SU-DHL-6 (cell line): ENCODE results near the gene KDM5C.

ENCODE experiments used
- H2AFZ ChIP-seq: fragments of 200-600 bp; sonication (generic); 2 replicates; pipeline ENCODE4 v1.6.1; 2014; ENCODE audit warnings: low read depth, mild to moderate bottlenecking, moderate library complexity, mixed read lengths, antibody characterized with exemption, low read length; ENCODE audit not compliant: severe bottlenecking
- H3F3A ChIP-seq: fragments of 200-600 bp; shearing (Covaris generic); 2 replicates; pipeline ENCODE4 v1.6.0; 2016; ENCODE audit warnings: antibody characterized with exemption, mild to moderate bottlenecking; ENCODE audit not compliant: insufficient read depth
- H3K27ac ChIP-seq: fragments of 200-600 bp; sonication (generic); 2 replicates; pipeline ENCODE4 v1.5.1; 2016; ENCODE audit warnings: low read depth, mild to moderate bottlenecking, low read length, moderate library complexity, mixed read lengths
- H3K27me3 ChIP-seq: fragments of 200-600 bp; sonication (generic), shearing (Covaris generic); 2 replicates; pipeline ENCODE4 v1.6.0; 2014; ENCODE audit warnings: mild to moderate bottlenecking, low read length
- H3K36me3 ChIP-seq: fragments of 200-600 bp; sonication (generic); 2 replicates; pipeline ENCODE4 v1.6.1; 2014; ENCODE audit warnings: mild to moderate bottlenecking, low read length, mixed read lengths
- H3K4me2 ChIP-seq: fragments of 300-600, 200-600 bp; shearing (Covaris generic), sonication (generic); 2 replicates; pipeline ENCODE4 v1.6.0; 2014; ENCODE audit warnings: low read length, low read depth, mild to moderate bottlenecking; ENCODE audit not compliant: poor library complexity, severe bottlenecking
- H3K4me3 ChIP-seq: fragments of 200-600 bp; sonication (generic); 2 replicates; pipeline ENCODE4 v1.5.1; 2014; ENCODE audit warnings: antibody characterized with exemption, low read length, mild to moderate bottlenecking, mixed read lengths; ENCODE audit not compliant: insufficient read depth, poor library complexity, severe bottlenecking
- H3K79me2 ChIP-seq: fragments of 200-600 bp; sonication (generic); 2 replicates; pipeline ENCODE4 v1.6.1; 2014; ENCODE audit warnings: mild to moderate bottlenecking, low read length, moderate library complexity; ENCODE audit not compliant: insufficient read depth
- H3K9ac ChIP-seq: fragments of 200-600 bp; sonication (generic); 2 replicates; pipeline ENCODE4 v1.7.0; 2014; ENCODE audit warnings: mild to moderate bottlenecking, low read length
- H3K9me2 ChIP-seq: fragments of 200-600 bp; sonication (generic); replicated peaks from 2 replicates; pipeline ENCODE4 v1.6.1; 2014; ENCODE audit warnings: low read length; ENCODE audit not compliant: insufficient read depth
- H3K9me3 ChIP-seq: fragments of 200-600 bp; sonication (generic); 2 replicates; pipeline ENCODE4 v1.6.1; 2014; ENCODE audit warnings: low read length, mixed read lengths; ENCODE audit not compliant: insufficient read depth
- H4K20me1 ChIP-seq: fragments of 200-600 bp; sonication (generic); 2 replicates; pipeline ENCODE4 v1.6.1; 2014; ENCODE audit warnings: low read depth, mild to moderate bottlenecking, antibody characterized with exemption, low read length, moderate library complexity, mixed read lengths
- EZH2phosphoT487 ChIP-seq: fragments of 200-600 bp; sonication (generic), shearing (Covaris generic); conservative IDR thresholded peaks from 2 replicates; pipeline ENCODE4 v1.6.1; 2018; ENCODE audit warnings: mild to moderate bottlenecking, antibody characterized with exemption, low read length, moderate library complexity, mixed read lengths
- TF ChIP-seq, protein P1 (sequence below): fragments of 200-600 bp; sonication (generic); IDR thresholded peaks from one replicate; pipeline ENCODE4 v1.5.1; 2017; ENCODE audit warnings: antibody characterized with exemption, mild to moderate bottlenecking, low read length, moderate library complexity; ENCODE audit not compliant: insufficient read depth, poor library complexity, severe bottlenecking

KDM5C gene

DNA sequence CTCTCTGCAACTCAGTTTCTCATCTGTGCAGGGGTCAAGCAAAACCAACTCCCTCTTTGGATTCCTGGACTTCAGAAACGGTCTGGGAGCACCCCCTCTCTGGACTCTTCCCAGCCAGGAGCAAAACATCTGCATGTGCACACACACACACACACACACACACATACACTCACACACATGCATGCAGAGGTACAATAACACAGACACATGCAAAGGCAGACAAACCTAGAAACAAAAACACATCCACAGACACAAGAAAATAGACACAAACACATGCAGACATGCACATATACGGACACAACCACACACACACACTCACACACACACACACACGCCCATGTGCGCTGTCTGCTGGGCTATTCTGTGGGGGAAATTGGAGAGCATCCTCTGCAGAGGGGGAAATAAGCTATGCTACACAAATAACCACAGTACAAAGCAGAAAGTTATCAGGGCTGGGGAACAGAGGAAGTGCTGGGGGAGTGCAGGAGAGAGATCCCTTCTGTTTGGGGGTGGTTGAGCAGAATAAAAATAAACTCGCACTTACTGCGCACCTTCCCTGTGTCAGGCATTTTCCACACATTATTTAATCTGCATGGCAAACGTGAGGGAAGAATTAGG is 36.5 kb upstream of the KDM5C start:
- Histone ChIP-seq H3K9me2 (no peaks in the 10 kb centered on the region), H3K4me3 (no peak overlapping the region), H3K27ac (no peak overlapping the region), H3F3A (no peaks in the 10 kb centered on the region), H4K20me1 (no peaks in the 10 kb centered on the region), H3K79me2 (no peaks in the 10 kb centered on the region), H3K9me3 (no peaks in the 10 kb centered on the region), H3K4me2 (no peak overlapping the region), H3K27me3 (no peaks in the 10 kb centered on the region), H3K36me3 (no peaks in the 10 kb centered on the region), H2AFZ (no peak overlapping the region), H3K9ac (no peak overlapping the region)
- TF ChIP-seq, protein P1, sequence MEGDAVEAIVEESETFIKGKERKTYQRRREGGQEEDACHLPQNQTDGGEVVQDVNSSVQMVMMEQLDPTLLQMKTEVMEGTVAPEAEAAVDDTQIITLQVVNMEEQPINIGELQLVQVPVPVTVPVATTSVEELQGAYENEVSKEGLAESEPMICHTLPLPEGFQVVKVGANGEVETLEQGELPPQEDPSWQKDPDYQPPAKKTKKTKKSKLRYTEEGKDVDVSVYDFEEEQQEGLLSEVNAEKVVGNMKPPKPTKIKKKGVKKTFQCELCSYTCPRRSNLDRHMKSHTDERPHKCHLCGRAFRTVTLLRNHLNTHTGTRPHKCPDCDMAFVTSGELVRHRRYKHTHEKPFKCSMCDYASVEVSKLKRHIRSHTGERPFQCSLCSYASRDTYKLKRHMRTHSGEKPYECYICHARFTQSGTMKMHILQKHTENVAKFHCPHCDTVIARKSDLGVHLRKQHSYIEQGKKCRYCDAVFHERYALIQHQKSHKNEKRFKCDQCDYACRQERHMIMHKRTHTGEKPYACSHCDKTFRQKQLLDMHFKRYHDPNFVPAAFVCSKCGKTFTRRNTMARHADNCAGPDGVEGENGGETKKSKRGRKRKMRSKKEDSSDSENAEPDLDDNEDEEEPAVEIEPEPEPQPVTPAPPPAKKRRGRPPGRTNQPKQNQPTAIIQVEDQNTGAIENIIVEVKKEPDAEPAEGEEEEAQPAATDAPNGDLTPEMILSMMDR, result no peak
- no peak for TF ChIP-seq EZH2phosphoT487

DNA sequence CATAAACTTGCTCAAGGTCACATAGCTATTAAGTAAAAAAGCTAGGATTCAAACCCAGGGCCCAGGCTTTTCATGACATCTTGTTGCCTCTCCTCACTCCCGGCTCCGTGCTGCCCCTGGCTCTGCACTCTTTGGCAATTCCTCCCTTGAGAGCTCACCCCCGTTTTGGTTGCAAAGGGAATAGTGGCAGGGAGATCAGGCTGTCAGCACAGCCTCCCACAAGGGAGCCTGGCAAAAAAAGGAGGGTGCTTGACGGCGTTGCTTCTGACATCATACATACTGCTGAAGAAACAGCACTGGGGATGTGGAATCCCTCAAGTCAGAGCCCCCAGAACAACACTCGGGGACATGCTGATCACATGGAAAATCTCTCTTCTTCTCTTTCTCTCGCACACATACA is 35.8 kb upstream of the KDM5C start:
- no peak overlapping the region for H3K4me2 ChIP-seq
- no peak overlapping the region for H3K9ac ChIP-seq
- no peak overlapping the region for H3K27ac ChIP-seq
- H4K20me1 ChIP-seq, result no peaks in the 10 kb centered on the region
- H3K27me3 ChIP-seq, result no peaks in the 10 kb centered on the region
- no peaks in the 10 kb centered on the region for H3K9me2 ChIP-seq
- no peaks in the 10 kb centered on the region for H3K36me3 ChIP-seq
- H3K9me3 ChIP-seq, result no peaks in the 10 kb centered on the region
- H2AFZ ChIP-seq, result no peak overlapping the region
- TF ChIP-seq, protein P1, result no peak
- TF ChIP-seq EZH2phosphoT487, result no peak
- H3K4me3 ChIP-seq, result no peak overlapping the region
- H3K79me2 ChIP-seq, result no peaks in the 10 kb centered on the region
- no peaks in the 10 kb centered on the region for H3F3A ChIP-seq

DNA sequence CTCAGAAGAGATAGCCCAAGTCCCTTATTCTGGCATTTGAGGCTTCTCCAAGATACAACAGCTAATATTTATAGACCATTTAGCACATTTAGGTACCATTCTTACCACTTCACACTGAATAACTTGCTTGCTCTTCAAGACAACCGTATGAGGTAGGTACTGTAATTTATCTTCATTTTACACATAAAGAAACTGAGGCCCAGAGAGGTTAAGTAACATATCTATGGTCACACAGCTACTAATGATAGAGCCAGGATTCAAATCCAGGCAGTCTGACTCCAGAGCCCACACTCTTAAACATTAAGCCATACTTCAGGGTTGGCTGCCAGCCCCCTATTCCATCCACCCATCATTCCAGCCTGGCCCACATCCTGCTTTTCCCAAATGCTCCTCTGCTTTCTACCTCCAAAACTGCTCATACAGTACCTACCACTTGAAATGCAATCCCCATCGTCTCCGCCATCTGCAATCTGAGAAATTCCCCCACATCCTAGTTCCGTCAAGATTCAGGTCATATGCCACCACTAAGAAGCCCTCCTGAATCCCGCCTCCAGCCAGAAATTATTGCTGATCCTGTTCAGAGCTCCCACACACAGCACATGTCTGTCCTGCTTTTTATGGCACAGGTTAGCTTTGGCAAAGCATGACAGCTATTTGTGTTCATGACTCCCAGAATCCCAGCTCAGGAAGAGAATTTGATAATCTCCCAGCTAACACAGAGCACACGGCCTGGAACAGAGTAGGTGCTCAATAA is 32.8 kb upstream of the KDM5C start:
- Histone ChIP-seq H3F3A (no peaks in the 10 kb centered on the region), H3K9me2 (no peaks in the 10 kb centered on the region), H3K79me2 (no peaks in the 10 kb centered on the region), H4K20me1 (no peaks in the 10 kb centered on the region), H3K9ac (no peak overlapping the region), H3K4me3 (no peak overlapping the region), H2AFZ (no peak overlapping the region), H3K4me2 (no peak overlapping the region), H3K27ac (no peak overlapping the region), H3K27me3 (no peaks in the 10 kb centered on the region), H3K9me3 (no peaks in the 10 kb centered on the region), H3K36me3 (no peaks in the 10 kb centered on the region)
- TF ChIP-seq, protein P1, result no peak
- TF ChIP-seq EZH2phosphoT487, result no peak
